GM23338 (cell line): ENCODE data around the gene ADCY5. TPM values are rescaled to one million over a fixed set of nuclear protein-coding genes. Genes with fewer than 3 reads are reported as not detected.

Experiments used
- ATAC-seq: fragments of 200-7000 bp; cut with Tn5 transposase; 3 replicates; pipeline ENCODE4 v1.9.1; 2020
- DNase-seq: peaks from one replicate; pipeline ENCODE4 v3.0.0-alpha.2; 2015; ENCODE audit warnings: low spot score
- H2AFZ ChIP-seq: fragments of 200-600 bp; sonication (generic); 2 replicates; pipeline ENCODE4 v1.8.0; 2016; ENCODE audit warnings: antibody characterized with exemption, mild to moderate bottlenecking, moderate library complexity
- H3F3A ChIP-seq: fragments of 200-600 bp; sonication (generic); replicated peaks from 2 replicates; pipeline ENCODE4 v1.8.0; 2017; ENCODE audit warnings: antibody characterized with exemption, mixed run types, low read depth
- H3K27ac ChIP-seq: fragments of 200-600 bp; sonication (generic); 2 replicates; pipeline ENCODE4 v1.6.1; 2016; ENCODE audit warnings: low read depth
- H3K27me3 ChIP-seq: fragments of 200-600 bp; sonication (generic); 2 replicates; pipeline ENCODE4 v1.8.0; 2016; ENCODE audit warnings: mild to moderate bottlenecking, mixed run types, moderate library complexity; ENCODE audit not compliant: insufficient read depth
- H3K36me3 ChIP-seq: fragments of 200-600 bp; sonication (generic); 2 replicates; pipeline ENCODE4 v1.8.0; 2016; ENCODE audit warnings: mild to moderate bottlenecking; ENCODE audit not compliant: insufficient read depth
- H3K4me1 ChIP-seq: fragments of 200-600 bp; sonication (generic); 2 replicates; pipeline ENCODE4 v1.8.0; 2016; ENCODE audit warnings: mild to moderate bottlenecking, moderate library complexity; ENCODE audit not compliant: insufficient read depth
- H3K4me2 ChIP-seq: fragments of 200-600 bp; sonication (generic); 2 replicates; pipeline ENCODE4 v1.7.1; 2017; ENCODE audit warnings: mixed run types
- H3K4me3 ChIP-seq: fragments of 200-600 bp; sonication (generic); 2 replicates; pipeline ENCODE4 v1.6.1; 2016; ENCODE audit warnings: mixed run types
- H3K79me2 ChIP-seq: fragments of 200-600 bp; sonication (generic); replicated peaks from 2 replicates; pipeline ENCODE4 v1.8.0; 2017; ENCODE audit warnings: mild to moderate bottlenecking; ENCODE audit not compliant: insufficient read depth
- H3K9me2 ChIP-seq: fragments of 200-600 bp; sonication (generic); 2 replicates; pipeline ENCODE4 v1.8.0; 2017; ENCODE audit not compliant: insufficient read depth
- H4K20me1 ChIP-seq: fragments of 200-600 bp; sonication (generic); replicated peaks from 2 replicates; pipeline ENCODE4 v1.8.0; 2017; ENCODE audit warnings: mild to moderate bottlenecking; ENCODE audit not compliant: insufficient read depth
- H3K27ac Mint-ChIP-seq: 2 replicates; pipeline ENCODE4 v1.8.0; 2020; ENCODE audit warnings: inconsistent platforms, mild to moderate bottlenecking, moderate library complexity, mixed read lengths
- H3K27me3 Mint-ChIP-seq: 3 replicates; pipeline ENCODE4 v1.8.0; 2022; ENCODE audit warnings: low read depth, mild to moderate bottlenecking, moderate library complexity, mixed read lengths, inconsistent platforms; ENCODE audit not compliant: insufficient read depth, poor library complexity
- H3K36me3 Mint-ChIP-seq: 3 replicates; pipeline ENCODE4 v1.8.0; 2021; ENCODE audit warnings: low read depth, mild to moderate bottlenecking, inconsistent platforms, moderate library complexity, mixed read lengths
- H3K4me1 Mint-ChIP-seq: 3 replicates; pipeline ENCODE4 v1.8.0; 2020; ENCODE audit warnings: mild to moderate bottlenecking, inconsistent platforms, mixed read lengths
- H3K4me3 Mint-ChIP-seq: 3 replicates; pipeline ENCODE4 v1.8.0; 2021; ENCODE audit warnings: moderate library complexity, mild to moderate bottlenecking, inconsistent platforms, mixed read lengths
- H3K9me3 Mint-ChIP-seq: 3 replicates; pipeline ENCODE4 v1.8.0; 2020; ENCODE audit warnings: moderate library complexity, mild to moderate bottlenecking, inconsistent platforms, mixed read lengths
- NANOG ChIP-seq: IDR thresholded peaks from 2 replicates; pipeline ENCODE4 v1.6.1; 2016; ENCODE audit warnings: antibody characterized with exemption, borderline replicate concordance
- ZNF114 ChIP-seq: fragments of 250-450 bp; sonication (Bioruptor Pico); IDR thresholded peaks from 2 replicates; pipeline ENCODE4 v1.5.0; 2020; ENCODE audit warnings: mild to moderate bottlenecking, moderate library complexity
- ZNF331 ChIP-seq: fragments of 250-450 bp; sonication (Bioruptor Pico); IDR thresholded peaks from 2 replicates; pipeline ENCODE4 v1.5.0; 2020; ENCODE audit warnings: low read depth, mild to moderate bottlenecking, moderate library complexity
- polyA plus RNA-seq: library from polyadenylated mRNA; unstranded; fragments of >200 nt; fragmentation: Nextera tagmentation; extraction: Ambion mirVana; gene quantifications from 2 replicates; pipeline ENCODE4 v1.2.1, GENCODE V29; 2016
- total RNA-seq: library from RNA; depleted of rRNA; stranded (reverse); fragments of >200 nt; shearing (Covaris generic); gene quantifications from 2 replicates; pipeline ENCODE4 v1.2.3, GENCODE V29; 2014
- TF ChIP-seq, protein P1 (sequence below), 2 experiments: fragments of 200-600 bp in 1 of 2; sonication (generic) in 1 of 2; conservative IDR thresholded peaks; 2 replicates each; pipeline versions ENCODE4 v1.5.1 to v1.6.1; 2016 to 2017; ENCODE audit warnings: antibody characterized with exemption in 2 of 2, low read depth in 2 of 2, mild to moderate bottlenecking in 2 of 2, moderate library complexity in 1 of 2
- TF ChIP-seq, protein P2 (sequence below): fragments of 250-450 bp; sonication (Bioruptor Pico); IDR thresholded peaks from 2 replicates; pipeline ENCODE4 v1.5.0; 2020; ENCODE audit warnings: mild to moderate bottlenecking, moderate library complexity

The ADCY5 gene
- total and polyA plus RNA-seq, 2 experiments from 2014 or later = 3.5 to 10.2 TPM

DNA sequence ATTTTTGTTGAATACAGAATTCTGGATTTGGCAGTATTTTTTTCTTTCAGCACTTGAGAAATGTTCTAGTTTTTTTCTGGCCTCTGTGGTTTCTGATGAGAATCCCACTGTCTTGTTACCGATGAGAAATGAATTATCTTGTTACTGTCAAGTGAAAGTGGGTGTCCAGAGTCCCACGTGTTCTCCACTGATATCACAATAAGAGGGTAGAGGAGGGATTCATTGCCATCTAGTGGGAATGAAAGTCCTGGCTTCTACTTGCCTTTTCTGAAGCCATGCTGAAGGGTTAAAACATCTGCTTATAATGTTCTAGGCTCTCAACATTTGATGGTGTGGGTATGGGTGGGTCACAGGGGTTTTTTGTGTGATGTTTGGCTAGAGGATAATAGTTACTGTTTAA lies 181.1 kb downstream of the ADCY5 start:
- no peak overlapping the region for H2AFZ ChIP-seq
- Mint-ChIP-seq H3K4me1 (peaks cover 3% of the 10 kb centered on the region; the same call in 1 of the 3 replicates), H3K27me3 (no peaks in the 10 kb centered on the region), H3K27ac (no peak overlapping the region), H3K36me3 (peaks cover 6% of the 10 kb centered on the region; the same call in 2 of the 3 replicates), H3K9me3 (no peaks in the 10 kb centered on the region), H3K4me3 (no peak overlapping the region)
- ATAC-seq (no peak; the same call in 2 of the 3 replicates), DNase-seq (peak; percentile 34)
- H3K36me3 ChIP-seq = no peaks in the 10 kb centered on the region
- H3K27me3 ChIP-seq = no peaks in the 10 kb centered on the region
- no peak overlapping the region for H3K4me3 ChIP-seq
- no peaks in the 10 kb centered on the region for H4K20me1 ChIP-seq
- H3F3A ChIP-seq = no peaks in the 10 kb centered on the region
- H3K79me2 ChIP-seq = no peaks in the 10 kb centered on the region
- H3K4me2 ChIP-seq = no peak overlapping the region
- H3K4me1 ChIP-seq = peaks cover 4% of the 10 kb centered on the region
- no peak overlapping the region for H3K27ac ChIP-seq
- H3K9me2 ChIP-seq = no peaks in the 10 kb centered on the region
- TF ChIP-seq, protein P1, sequence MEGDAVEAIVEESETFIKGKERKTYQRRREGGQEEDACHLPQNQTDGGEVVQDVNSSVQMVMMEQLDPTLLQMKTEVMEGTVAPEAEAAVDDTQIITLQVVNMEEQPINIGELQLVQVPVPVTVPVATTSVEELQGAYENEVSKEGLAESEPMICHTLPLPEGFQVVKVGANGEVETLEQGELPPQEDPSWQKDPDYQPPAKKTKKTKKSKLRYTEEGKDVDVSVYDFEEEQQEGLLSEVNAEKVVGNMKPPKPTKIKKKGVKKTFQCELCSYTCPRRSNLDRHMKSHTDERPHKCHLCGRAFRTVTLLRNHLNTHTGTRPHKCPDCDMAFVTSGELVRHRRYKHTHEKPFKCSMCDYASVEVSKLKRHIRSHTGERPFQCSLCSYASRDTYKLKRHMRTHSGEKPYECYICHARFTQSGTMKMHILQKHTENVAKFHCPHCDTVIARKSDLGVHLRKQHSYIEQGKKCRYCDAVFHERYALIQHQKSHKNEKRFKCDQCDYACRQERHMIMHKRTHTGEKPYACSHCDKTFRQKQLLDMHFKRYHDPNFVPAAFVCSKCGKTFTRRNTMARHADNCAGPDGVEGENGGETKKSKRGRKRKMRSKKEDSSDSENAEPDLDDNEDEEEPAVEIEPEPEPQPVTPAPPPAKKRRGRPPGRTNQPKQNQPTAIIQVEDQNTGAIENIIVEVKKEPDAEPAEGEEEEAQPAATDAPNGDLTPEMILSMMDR (conservative IDR thresholded peaks at IDR 0.05; ENCODE audit: low read depth in 2 of 2) = peak; percentile 40 to 55
- no peak for TF ChIP-seq ZNF114

GRCh38 chr3:123263941-123264340 lies 184.9 kb downstream of the ADCY5 start:
- Histone ChIP-seq H3K4me1 (peaks cover 3% of the 10 kb centered on the region; the same call in 1 of the 2 replicates), H3K4me2 (no peak overlapping the region), H3K27me3 (no peaks in the 10 kb centered on the region), H3K9me2 (no peaks in the 10 kb centered on the region), H3K36me3 (no peaks in the 10 kb centered on the region), H3F3A (no peaks in the 10 kb centered on the region), H4K20me1 (no peaks in the 10 kb centered on the region), H2AFZ (no peak overlapping the region), H3K79me2 (no peaks in the 10 kb centered on the region), H3K27ac (no peak overlapping the region), H3K4me3 (no peak overlapping the region)
- no peak for ATAC-seq
- Mint-ChIP-seq H3K9me3 (no peaks in the 10 kb centered on the region), H3K27me3 (no peaks in the 10 kb centered on the region), H3K4me3 (no peak overlapping the region), H3K27ac (no peak overlapping the region), H3K36me3 (peaks cover 3% of the 10 kb centered on the region; the same call in 1 of the 3 replicates), H3K4me1 (peaks cover 3% of the 10 kb centered on the region; the same call in 2 of the 3 replicates)
- DNase-seq = no peak
- no peak for TF ChIP-seq ZNF331 (CRISPR knock-in tag)
- TF ChIP-seq, protein P2, sequence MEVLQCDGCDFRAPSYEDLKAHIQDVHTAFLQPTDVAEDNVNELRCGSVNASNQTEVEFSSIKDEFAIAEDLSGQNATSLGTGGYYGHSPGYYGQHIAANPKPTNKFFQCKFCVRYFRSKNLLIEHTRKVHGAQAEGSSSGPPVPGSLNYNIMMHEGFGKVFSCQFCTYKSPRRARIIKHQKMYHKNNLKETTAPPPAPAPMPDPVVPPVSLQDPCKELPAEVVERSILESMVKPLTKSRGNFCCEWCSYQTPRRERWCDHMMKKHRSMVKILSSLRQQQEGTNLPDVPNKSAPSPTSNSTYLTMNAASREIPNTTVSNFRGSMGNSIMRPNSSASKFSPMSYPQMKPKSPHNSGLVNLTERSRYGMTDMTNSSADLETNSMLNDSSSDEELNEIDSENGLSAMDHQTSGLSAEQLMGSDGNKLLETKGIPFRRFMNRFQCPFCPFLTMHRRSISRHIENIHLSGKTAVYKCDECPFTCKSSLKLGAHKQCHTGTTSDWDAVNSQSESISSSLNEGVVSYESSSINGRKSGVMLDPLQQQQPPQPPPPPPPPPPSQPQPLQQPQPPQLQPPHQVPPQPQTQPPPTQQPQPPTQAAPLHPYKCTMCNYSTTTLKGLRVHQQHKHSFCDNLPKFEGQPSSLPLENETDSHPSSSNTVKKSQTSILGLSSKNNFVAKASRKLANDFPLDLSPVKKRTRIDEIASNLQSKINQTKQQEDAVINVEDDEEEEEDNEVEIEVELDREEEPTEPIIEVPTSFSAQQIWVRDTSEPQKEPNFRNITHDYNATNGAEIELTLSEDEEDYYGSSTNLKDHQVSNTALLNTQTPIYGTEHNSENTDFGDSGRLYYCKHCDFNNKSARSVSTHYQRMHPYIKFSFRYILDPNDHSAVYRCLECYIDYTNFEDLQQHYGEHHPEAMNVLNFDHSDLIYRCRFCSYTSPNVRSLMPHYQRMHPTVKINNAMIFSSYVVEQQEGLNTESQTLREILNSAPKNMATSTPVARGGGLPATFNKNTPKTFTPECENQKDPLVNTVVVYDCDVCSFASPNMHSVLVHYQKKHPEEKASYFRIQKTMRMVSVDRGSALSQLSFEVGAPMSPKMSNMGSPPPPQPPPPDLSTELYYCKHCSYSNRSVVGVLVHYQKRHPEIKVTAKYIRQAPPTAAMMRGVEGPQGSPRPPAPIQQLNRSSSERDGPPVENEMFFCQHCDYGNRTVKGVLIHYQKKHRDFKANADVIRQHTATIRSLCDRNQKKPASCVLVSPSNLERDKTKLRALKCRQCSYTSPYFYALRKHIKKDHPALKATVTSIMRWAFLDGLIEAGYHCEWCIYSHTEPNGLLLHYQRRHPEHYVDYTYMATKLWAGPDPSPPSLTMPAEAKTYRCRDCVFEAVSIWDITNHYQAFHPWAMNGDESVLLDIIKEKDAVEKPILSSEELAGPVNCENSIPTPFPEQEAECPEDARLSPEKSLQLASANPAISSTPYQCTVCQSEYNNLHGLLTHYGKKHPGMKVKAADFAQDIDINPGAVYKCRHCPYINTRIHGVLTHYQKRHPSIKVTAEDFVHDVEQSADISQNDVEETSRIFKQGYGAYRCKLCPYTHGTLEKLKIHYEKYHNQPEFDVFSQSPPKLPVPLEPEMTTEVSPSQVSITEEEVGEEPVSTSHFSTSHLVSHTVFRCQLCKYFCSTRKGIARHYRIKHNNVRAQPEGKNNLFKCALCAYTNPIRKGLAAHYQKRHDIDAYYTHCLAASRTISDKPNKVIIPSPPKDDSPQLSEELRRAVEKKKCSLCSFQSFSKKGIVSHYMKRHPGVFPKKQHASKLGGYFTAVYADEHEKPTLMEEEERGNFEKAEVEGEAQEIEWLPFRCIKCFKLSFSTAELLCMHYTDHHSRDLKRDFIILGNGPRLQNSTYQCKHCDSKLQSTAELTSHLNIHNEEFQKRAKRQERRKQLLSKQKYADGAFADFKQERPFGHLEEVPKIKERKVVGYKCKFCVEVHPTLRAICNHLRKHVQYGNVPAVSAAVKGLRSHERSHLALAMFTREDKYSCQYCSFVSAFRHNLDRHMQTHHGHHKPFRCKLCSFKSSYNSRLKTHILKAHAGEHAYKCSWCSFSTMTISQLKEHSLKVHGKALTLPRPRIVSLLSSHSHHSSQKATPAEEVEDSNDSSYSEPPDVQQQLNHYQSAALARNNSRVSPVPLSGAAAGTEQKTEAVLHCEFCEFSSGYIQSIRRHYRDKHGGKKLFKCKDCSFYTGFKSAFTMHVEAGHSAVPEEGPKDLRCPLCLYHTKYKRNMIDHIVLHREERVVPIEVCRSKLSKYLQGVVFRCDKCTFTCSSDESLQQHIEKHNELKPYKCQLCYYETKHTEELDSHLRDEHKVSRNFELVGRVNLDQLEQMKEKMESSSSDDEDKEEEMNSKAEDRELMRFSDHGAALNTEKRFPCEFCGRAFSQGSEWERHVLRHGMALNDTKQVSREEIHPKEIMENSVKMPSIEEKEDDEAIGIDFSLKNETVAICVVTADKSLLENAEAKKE (CRISPR knock-in tag) = no peak
- no peak for TF ChIP-seq NANOG
